ENCODE measurements around the gene HMOX1.

HMOX1 gene

DNA sequence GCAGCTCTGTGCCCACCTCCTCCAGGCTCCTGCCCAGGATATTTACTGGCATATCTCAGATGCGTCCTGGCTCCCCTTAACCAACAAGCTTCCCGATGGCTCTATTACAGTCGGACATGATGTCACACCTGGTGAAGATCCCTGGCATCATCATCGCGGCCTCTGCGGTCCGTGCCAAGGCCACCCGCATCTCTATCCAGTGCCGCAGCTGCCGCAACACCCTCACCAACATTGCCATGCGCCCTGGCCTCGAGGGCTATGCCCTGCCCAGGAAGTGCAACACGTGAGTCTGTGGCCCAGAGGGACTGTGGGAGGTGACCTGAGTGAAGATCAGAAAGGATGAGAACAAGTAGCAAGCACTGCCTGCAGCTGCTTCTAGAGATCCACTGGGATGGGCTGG lies 25.5 kb downstream of the HMOX1 start:
- H3K4me3 ChIP-seq (ENCODE audit: extremely low read depth, insufficient read depth, low read length, poor library complexity, severe bottlenecking), result no peak overlapping the region
- H3K36me3 ChIP-seq (ENCODE audit: control insufficient read depth, insufficient read depth, low read length), result peaks cover 97% of the 10 kb centered on the region
- H3K4me1 ChIP-seq (ENCODE audit: control insufficient read depth, insufficient read depth, low read length, poor library complexity, severe bottlenecking), result peaks cover 8% of the 10 kb centered on the region
- no peaks in the 10 kb centered on the region for H3K9me3 ChIP-seq (ENCODE audit: control insufficient read depth, low read length)
- WGBS, 2 experiments (ENCODE audit: insufficient coverage in 2 of 2), result 96 to 98% methylated on average over 13 of the region's 13 CpGs
- H3K27ac ChIP-seq (ENCODE audit: low read depth, low read length, severe bottlenecking), result no peak overlapping the region

DNA sequence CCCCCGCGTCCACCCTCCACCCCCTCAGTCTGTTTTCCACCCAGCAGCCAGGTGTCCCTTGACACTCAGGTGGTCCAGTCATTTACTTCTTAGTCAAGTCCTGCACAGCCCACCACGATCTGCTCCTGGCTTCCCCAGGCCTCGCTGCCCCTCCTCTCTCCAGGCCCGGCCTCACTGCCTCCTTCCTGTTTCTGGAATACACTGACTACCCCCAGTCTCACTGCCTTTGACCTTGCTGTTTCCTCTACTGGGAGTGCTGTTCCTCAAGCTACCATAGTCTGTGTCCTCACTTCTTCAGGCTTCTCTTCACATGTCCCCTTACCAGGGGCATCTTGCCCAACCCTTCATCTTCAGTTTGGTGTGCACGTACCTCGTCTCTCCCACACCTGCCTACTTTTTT lies 26.5 kb downstream of the HMOX1 start:
- 84 to 99% methylated on average over 5 to 6 of the region's 7 CpGs for WGBS, 2 experiments (ENCODE audit: insufficient coverage in 2 of 2)
- peaks cover 99% of the 10 kb centered on the region for H3K36me3 ChIP-seq (ENCODE audit: control insufficient read depth, insufficient read depth, low read length)
- no peak overlapping the region for H3K27ac ChIP-seq (ENCODE audit: low read depth, low read length, severe bottlenecking)
- H3K4me3 ChIP-seq (ENCODE audit: extremely low read depth, insufficient read depth, low read length, poor library complexity, severe bottlenecking), result no peak overlapping the region
- no peaks in the 10 kb centered on the region for H3K9me3 ChIP-seq (ENCODE audit: control insufficient read depth, low read length)
- H3K4me1 ChIP-seq (ENCODE audit: control insufficient read depth, insufficient read depth, low read length, poor library complexity, severe bottlenecking), result peaks cover 2% of the 10 kb centered on the region

- Histone ChIP-seq H3K36me3 (ENCODE audit: control insufficient read depth, insufficient read depth, low read length) (peaks cover 95% of the 10 kb centered on the region), H3K9me3 (ENCODE audit: control insufficient read depth, low read length) (no peaks in the 10 kb centered on the region), H3K27ac (ENCODE audit: low read depth, low read length, severe bottlenecking) (no peak overlapping the region), H3K4me1 (ENCODE audit: control insufficient read depth, insufficient read depth, low read length, poor library complexity, severe bottlenecking) (no peaks in the 10 kb centered on the region), H3K4me3 (ENCODE audit: extremely low read depth, insufficient read depth, low read length, poor library complexity, severe bottlenecking) (no peak overlapping the region)
- WGBS, 2 experiments (ENCODE audit: insufficient coverage in 2 of 2), result 94 to 97% methylated on average over 14 of the region's 16 CpGs
These were observed 29.1 kb downstream of the HMOX1 start for GRCh38 chr22:35409783-35410662.

- H3K36me3 ChIP-seq (ENCODE audit: control insufficient read depth, insufficient read depth, low read length), result peaks cover 95% of the 10 kb centered on the region
- 92 to 100% methylated on average over 5 to 6 of the region's 6 CpGs for WGBS, 2 experiments (ENCODE audit: insufficient coverage in 2 of 2)
- no peak overlapping the region for H3K4me3 ChIP-seq (ENCODE audit: extremely low read depth, insufficient read depth, low read length, poor library complexity, severe bottlenecking)
These were observed 29.8 kb downstream of the HMOX1 start for GRCh38 chr22:35410663-35411034.

GRCh38 chr22:35411102-35411501 lies 30.2 kb downstream of the HMOX1 start:
- Histone ChIP-seq H3K4me1 (ENCODE audit: control insufficient read depth, insufficient read depth, low read length, poor library complexity, severe bottlenecking) (no peaks in the 10 kb centered on the region), H3K36me3 (ENCODE audit: control insufficient read depth, insufficient read depth, low read length) (peaks cover 95% of the 10 kb centered on the region), H3K27ac (ENCODE audit: low read depth, low read length, severe bottlenecking) (no peak overlapping the region), H3K4me3 (ENCODE audit: extremely low read depth, insufficient read depth, low read length, poor library complexity, severe bottlenecking) (no peak overlapping the region), H3K9me3 (ENCODE audit: control insufficient read depth, low read length) (no peaks in the 10 kb centered on the region)
- 90 to 94% methylated on average over 5 to 6 of the region's 7 CpGs for WGBS, 2 experiments (ENCODE audit: insufficient coverage in 2 of 2)

More at GRCh38 chr22:35410663-35411034, 29.8 kb downstream of the HMOX1 start:
- Histone ChIP-seq H3K4me1 (ENCODE audit: control insufficient read depth, insufficient read depth, low read length, poor library complexity, severe bottlenecking) (no peaks in the 10 kb centered on the region), H3K9me3 (ENCODE audit: control insufficient read depth, low read length) (no peaks in the 10 kb centered on the region), H3K27ac (ENCODE audit: low read depth, low read length, severe bottlenecking) (no peak overlapping the region)

DNA sequence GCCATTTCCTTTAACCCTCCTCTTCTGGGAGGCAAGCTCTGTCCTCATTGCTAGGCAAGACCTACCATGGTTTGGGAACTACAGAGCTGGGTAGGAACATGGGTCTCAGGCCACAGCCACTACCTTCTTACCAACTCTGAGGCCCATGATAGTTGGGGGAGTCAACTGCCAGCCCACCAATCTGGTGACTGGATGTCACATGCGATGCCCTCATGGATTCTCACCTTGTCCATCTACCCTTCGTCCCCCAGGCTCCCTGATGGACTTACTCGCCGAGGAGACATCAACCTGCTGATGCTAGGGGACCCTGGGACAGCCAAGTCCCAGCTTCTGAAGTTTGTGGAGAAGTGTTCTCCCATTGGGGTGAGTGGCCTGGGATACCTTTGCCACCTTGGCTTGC lies 32.7 kb downstream of the HMOX1 start:
- Histone ChIP-seq H3K4me3 (ENCODE audit: extremely low read depth, insufficient read depth, low read length, poor library complexity, severe bottlenecking) (no peak overlapping the region), H3K27ac (ENCODE audit: low read depth, low read length, severe bottlenecking) (no peak overlapping the region), H3K9me3 (ENCODE audit: control insufficient read depth, low read length) (no peaks in the 10 kb centered on the region), H3K4me1 (ENCODE audit: control insufficient read depth, insufficient read depth, low read length, poor library complexity, severe bottlenecking) (no peaks in the 10 kb centered on the region), H3K36me3 (ENCODE audit: control insufficient read depth, insufficient read depth, low read length) (peaks cover 94% of the 10 kb centered on the region)
- WGBS, 2 experiments (ENCODE audit: insufficient coverage in 2 of 2), result 93 to 100% methylated on average over 2 to 4 of the region's 4 CpGs

DNA sequence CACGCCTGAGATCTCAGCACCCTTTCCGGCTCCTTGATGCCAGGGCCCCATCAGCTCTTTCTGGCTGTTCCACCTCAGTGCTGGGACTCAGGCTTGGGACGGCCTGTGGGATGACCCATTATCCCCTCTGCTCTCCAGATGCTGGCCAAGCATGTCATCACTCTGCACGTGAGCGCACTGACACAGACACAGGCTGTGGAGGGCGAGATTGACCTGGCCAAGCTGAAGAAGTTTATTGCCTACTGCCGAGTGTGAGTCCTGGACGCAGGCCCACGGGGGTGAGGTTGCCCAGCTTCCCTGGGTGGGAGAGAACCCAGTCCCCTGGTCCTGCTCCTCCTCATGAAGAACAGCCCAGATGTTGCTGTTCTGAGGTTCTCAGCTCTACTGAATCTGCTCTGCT lies 36.7 kb downstream of the HMOX1 start:
- Histone ChIP-seq H3K27ac (ENCODE audit: low read depth, low read length, severe bottlenecking) (no peak overlapping the region), H3K9me3 (ENCODE audit: control insufficient read depth, low read length) (no peaks in the 10 kb centered on the region), H3K4me1 (ENCODE audit: control insufficient read depth, insufficient read depth, low read length, poor library complexity, severe bottlenecking) (no peaks in the 10 kb centered on the region), H3K4me3 (ENCODE audit: extremely low read depth, insufficient read depth, low read length, poor library complexity, severe bottlenecking) (no peak overlapping the region), H3K36me3 (ENCODE audit: control insufficient read depth, insufficient read depth, low read length) (peaks cover 94% of the 10 kb centered on the region)
- 96 to 97% methylated on average over 9 of the region's 9 CpGs for whole genome bisulfite sequencing, 2 experiments (ENCODE audit: insufficient coverage in 2 of 2)

- no peaks in the 10 kb centered on the region for H3K4me1 ChIP-seq (ENCODE audit: control insufficient read depth, insufficient read depth, low read length, poor library complexity, severe bottlenecking)
- no peak overlapping the region for H3K4me3 ChIP-seq (ENCODE audit: extremely low read depth, insufficient read depth, low read length, poor library complexity, severe bottlenecking)
- H3K36me3 ChIP-seq (ENCODE audit: control insufficient read depth, insufficient read depth, low read length), result peaks cover 95% of the 10 kb centered on the region
- 83 to 100% methylated on average over 4 to 5 of the region's 8 CpGs for WGBS, 2 experiments (ENCODE audit: insufficient coverage in 2 of 2)
- no peak overlapping the region for H3K27ac ChIP-seq (ENCODE audit: low read depth, low read length, severe bottlenecking)
- H3K9me3 ChIP-seq (ENCODE audit: control insufficient read depth, low read length), result no peaks in the 10 kb centered on the region
These were observed 37.2 kb downstream of the HMOX1 start for GRCh38 chr22:35418088-35418487.

- H3K36me3 ChIP-seq (ENCODE audit: control insufficient read depth, insufficient read depth, low read length), result peaks cover 96% of the 10 kb centered on the region
These were observed 37.8 kb downstream of the HMOX1 start for GRCh38 chr22:35418731-35419130.

DNA sequence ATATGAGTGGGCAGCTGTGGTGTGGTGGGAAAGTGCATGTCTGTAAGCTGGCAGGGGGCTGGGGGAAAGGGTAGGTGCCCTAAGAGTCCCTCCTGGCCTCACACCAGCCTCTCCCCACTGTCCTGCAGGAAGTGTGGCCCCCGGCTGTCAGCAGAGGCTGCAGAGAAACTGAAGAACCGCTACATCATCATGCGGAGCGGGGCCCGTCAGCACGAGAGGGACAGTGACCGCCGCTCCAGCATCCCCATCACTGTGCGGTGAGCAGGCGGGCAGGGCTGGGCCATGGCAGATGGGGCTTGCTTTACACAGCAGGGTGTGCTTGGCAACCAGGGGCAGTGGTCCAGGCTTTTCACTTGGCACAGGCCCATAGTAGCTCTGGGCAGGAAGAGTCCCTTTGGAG lies 38.9 kb downstream of the HMOX1 start:
- Histone ChIP-seq H3K4me1 (ENCODE audit: control insufficient read depth, insufficient read depth, low read length, poor library complexity, severe bottlenecking) (no peaks in the 10 kb centered on the region), H3K27ac (ENCODE audit: low read depth, low read length, severe bottlenecking) (no peak overlapping the region), H3K4me3 (ENCODE audit: extremely low read depth, insufficient read depth, low read length, poor library complexity, severe bottlenecking) (no peak overlapping the region), H3K36me3 (ENCODE audit: control insufficient read depth, insufficient read depth, low read length) (peaks cover 98% of the 10 kb centered on the region), H3K9me3 (ENCODE audit: control insufficient read depth, low read length) (no peaks in the 10 kb centered on the region)
- 95 to 97% methylated on average over 10 of the region's 10 CpGs for WGBS, 2 experiments (ENCODE audit: insufficient coverage in 2 of 2)

More at GRCh38 chr22:35418731-35419130, 37.8 kb downstream of the HMOX1 start:
- Histone ChIP-seq H3K9me3 (ENCODE audit: control insufficient read depth, low read length) (no peaks in the 10 kb centered on the region), H3K27ac (ENCODE audit: low read depth, low read length, severe bottlenecking) (no peak overlapping the region), H3K4me3 (ENCODE audit: extremely low read depth, insufficient read depth, low read length, poor library complexity, severe bottlenecking) (no peak overlapping the region), H3K4me1 (ENCODE audit: control insufficient read depth, insufficient read depth, low read length, poor library complexity, severe bottlenecking) (no peaks in the 10 kb centered on the region)
- 100% methylated on average over 1 to 3 of the region's 3 CpGs for WGBS, 2 experiments (ENCODE audit: insufficient coverage in 2 of 2)

DNA sequence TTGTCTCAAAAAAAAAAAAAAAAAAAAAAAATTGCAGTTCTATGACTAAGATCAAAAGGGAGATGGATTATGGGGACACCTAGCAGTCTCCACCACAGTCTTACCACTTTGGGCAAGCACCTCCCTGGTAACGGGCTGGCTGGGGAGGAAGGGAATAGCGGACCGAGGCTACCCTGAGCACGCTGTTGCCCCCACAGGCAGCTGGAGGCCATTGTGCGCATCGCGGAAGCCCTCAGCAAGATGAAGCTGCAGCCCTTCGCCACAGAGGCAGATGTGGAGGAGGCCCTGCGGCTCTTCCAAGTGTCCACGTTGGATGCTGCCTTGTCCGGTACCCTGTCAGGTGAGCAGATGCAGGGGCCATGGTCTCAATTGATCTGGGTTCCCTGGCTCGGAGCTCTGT lies 40.2 kb downstream of the HMOX1 start:
- Histone ChIP-seq H3K27ac (ENCODE audit: low read depth, low read length, severe bottlenecking) (no peak overlapping the region), H3K4me1 (ENCODE audit: control insufficient read depth, insufficient read depth, low read length, poor library complexity, severe bottlenecking) (peaks cover 4% of the 10 kb centered on the region), H3K9me3 (ENCODE audit: control insufficient read depth, low read length) (no peaks in the 10 kb centered on the region), H3K36me3 (ENCODE audit: control insufficient read depth, insufficient read depth, low read length) (peaks cover 95% of the 10 kb centered on the region), H3K4me3 (ENCODE audit: extremely low read depth, insufficient read depth, low read length, poor library complexity, severe bottlenecking) (no peak overlapping the region)
- 79 to 95% methylated on average over 8 to 9 of the region's 12 CpGs for WGBS, 2 experiments (ENCODE audit: insufficient coverage in 2 of 2)

All from mesodermal cell (in vitro differentiated cells).